ENCODE data around the gene LMO3. TPM values are rescaled to one million over a fixed set of nuclear protein-coding genes. Genes with fewer than 3 reads are reported as not detected.

The LMO3 gene
- total and polyA plus RNA-seq, 3 donors from 2014 or later, result 1.8 to 2.3 (median 2.0) TPM

GRCh38 chr12:16513231-16513630, 92.7 kb downstream of the LMO3 start:
- 53 to 89% methylated on average over 12 to 15 of the region's 15 CpGs for WGBS, 2 donors
- Histone ChIP-seq H3K27ac (no peak overlapping the region), H3K9me3 (no peaks in the 10 kb centered on the region), H3K4me1 (no peaks in the 10 kb centered on the region), H3K4me3 (no peak overlapping the region), H3K27me3 (no peaks in the 10 kb centered on the region), H3K36me3 (ENCODE audit: low read depth, missing control alignments) (no peaks in the 10 kb centered on the region)
- DNase-seq, result no peak
- intact Hi-C loops (cut with DNase I; ENCODE audit: low total_unique reads), result no loop called here
- TF ChIP-seq CTCF (IDR thresholded peaks at IDR 0.05) (no peak), POLR2A (IDR thresholded peaks at IDR 0.05) (no peak)

GRCh38 chr12:16509411-16509810, 96.6 kb downstream of the LMO3 start:
- no peak for TF ChIP-seq POLR2A (IDR thresholded peaks at IDR 0.05)
- no peak for TF ChIP-seq CTCF (IDR thresholded peaks at IDR 0.05)
- Histone ChIP-seq H3K4me1 (no peaks in the 10 kb centered on the region), H3K27me3 (no peaks in the 10 kb centered on the region), H3K9me3 (no peaks in the 10 kb centered on the region), H3K27ac (no peak overlapping the region), H3K4me3 (no peak overlapping the region), H3K36me3 (ENCODE audit: low read depth, missing control alignments) (no peaks in the 10 kb centered on the region)
- intact Hi-C loops (cut with DNase I; ENCODE audit: low total_unique reads), result no loop called here
- DNase-seq, result no peak
- 87 to 95% methylated on average over 2 of the region's 2 CpGs for WGBS, 2 donors

GRCh38 chr12:16506394-16506793, 99.6 kb downstream of the LMO3 start:
- Histone ChIP-seq H3K4me3 (no peak overlapping the region), H3K9me3 (no peaks in the 10 kb centered on the region), H3K27ac (no peak overlapping the region), H3K4me1 (no peaks in the 10 kb centered on the region), H3K36me3 (ENCODE audit: low read depth, missing control alignments) (no peaks in the 10 kb centered on the region), H3K27me3 (no peaks in the 10 kb centered on the region)
- DNase-seq, result no peak
- intact Hi-C loops (cut with DNase I; ENCODE audit: low total_unique reads), result no loop called here
- TF ChIP-seq CTCF (IDR thresholded peaks at IDR 0.05) (no peak), POLR2A (IDR thresholded peaks at IDR 0.05) (no peak)

GRCh38 chr12:16504200-16504599, 101.8 kb downstream of the LMO3 start:
- no peaks in the 10 kb centered on the region for H3K27me3 ChIP-seq
- intact Hi-C loops (cut with DNase I; ENCODE audit: low total_unique reads), result no loop called here
- DNase-seq, result no peak
- no peaks in the 10 kb centered on the region for H3K36me3 ChIP-seq (ENCODE audit: low read depth, missing control alignments)
- H3K4me1 ChIP-seq, result no peaks in the 10 kb centered on the region
- H3K9me3 ChIP-seq, result no peaks in the 10 kb centered on the region
- H3K4me3 ChIP-seq, result no peak overlapping the region
- TF ChIP-seq POLR2A (IDR thresholded peaks at IDR 0.05), result no peak
- TF ChIP-seq CTCF (IDR thresholded peaks at IDR 0.05), result no peak
- 75 to 91% methylated on average over 1 of the region's 1 CpG for WGBS, 2 donors
- no peak overlapping the region for H3K27ac ChIP-seq

GRCh38 chr12:16499611-16500010, 106.4 kb downstream of the LMO3 start:
- Histone ChIP-seq H3K4me1 (no peaks in the 10 kb centered on the region), H3K4me3 (no peak overlapping the region), H3K36me3 (ENCODE audit: low read depth, missing control alignments) (no peaks in the 10 kb centered on the region), H3K9me3 (no peaks in the 10 kb centered on the region), H3K27me3 (no peaks in the 10 kb centered on the region), H3K27ac (no peak overlapping the region)
- TF ChIP-seq POLR2A (IDR thresholded peaks at IDR 0.05) (no peak), CTCF (IDR thresholded peaks at IDR 0.05) (no peak)
- DNase-seq, result no peak
- intact Hi-C loops (cut with DNase I; ENCODE audit: low total_unique reads), result no loop called here
- WGBS, 2 donors, result 31 to 53% methylated on average over 7 of the region's 7 CpGs
